Smooth muscle cell of trachea (primary cell): ENCODE data around the gene LHX4. TPM values are rescaled to one million over a fixed set of nuclear protein-coding genes. Genes with fewer than 3 reads are reported as not detected.

ENCODE experiments used
- total RNA-seq: library from RNA; depleted of rRNA; stranded (reverse); fragments of >200 nt; gene quantifications from 2 replicates; pipeline ENCODE4 v1.2.1, GENCODE V29; 2014

LHX4 gene
- total RNA-seq = 0.17 TPM in 1 of 2 replicates, not detected in the other

GRCh38 chr1:180229483-180230415 lies at the start of gene LHX4:
Gene LHX4 (plus strand): TSS chr1:180230264. CDS start chr1:180230530, 266 bp downstream.

Other genes with a start within 250 kb of the LHX4 start
- gene QSOX1, start 75.4 kb upstream of the LHX4 start, total RNA-seq = 379 and 1,802 TPM in 2 replicates